Lower lobe of right lung (tissue), 2 donors: Measurements from ENCODE around the gene STS. TPM values are rescaled to one million over a fixed set of nuclear protein-coding genes. Genes with fewer than 3 reads are reported as not detected.

Experiments used
- ATAC-seq, 2 donors: fragments of 200-7000 bp; cut with Tn5 transposase; one replicate each; pipeline ENCODE4 v1.9.1; 2020 to 2022; ENCODE audit warnings: mild to moderate bottlenecking in 2 of 2, moderate library complexity in 2 of 2
- DNase-seq: peaks from one replicate; pipeline ENCODE4 v3.0.0-alpha.2; 2020
- H3K27ac ChIP-seq: fragments of 200-600 bp; one replicate; pipeline ENCODE4 v1.8.0; 2022
- H3K27me3 ChIP-seq: fragments of 200-600 bp; one replicate; pipeline ENCODE4 v1.8.0; 2022; ENCODE audit warnings: low read depth
- H3K36me3 ChIP-seq: fragments of 200-600 bp; one replicate; pipeline ENCODE4 v1.8.0; 2022; ENCODE audit warnings: mild to moderate bottlenecking
- H3K4me1 ChIP-seq: fragments of 200-600 bp; one replicate; pipeline ENCODE4 v1.8.0; 2022
- H3K4me3 ChIP-seq: fragments of 200-600 bp; one replicate; pipeline ENCODE4 v1.8.0; 2022; ENCODE audit warnings: mild to moderate bottlenecking
- H3K9me3 ChIP-seq: fragments of 200-600 bp; one replicate; pipeline ENCODE4 v1.8.0; 2022
- intact Hi-C: fragments of 100-400 bp; cut with DNase I; formaldehyde crosslinking; loops from one replicate; pipeline ENCODE4 v1.11.0; 2022
- total RNA-seq: library from RNA; stranded (reverse); fragmentation: NEBNext Ultra II Directional; extraction: Animal tissue kit (Norgen Biotek cat#: 25700); gene quantifications from one replicate; pipeline ENCODE4 v1.2.1, GENCODE V29; 2021
- TF ChIP-seq, protein P1 (sequence below): fragments of 200-600 bp; IDR thresholded peaks from one replicate; pipeline ENCODE4 v1.8.0; 2022; ENCODE audit warnings: antibody characterized with exemption, mild to moderate bottlenecking
- donor health status: DM: no; HTN: yes; CAD: no; lungs with severe emphysema.

The STS gene
- total RNA-seq, 1 donor from 2014 or later = 9.7 TPM

GRCh38 chrX:7155163-7155562 is 7.7 kb downstream of the STS start:
- H3K36me3 ChIP-seq = no peaks in the 10 kb centered on the region
- no peak overlapping the region for H3K27ac ChIP-seq
- no peak for ATAC-seq
- no peaks in the 10 kb centered on the region for H3K27me3 ChIP-seq
- TF ChIP-seq, protein P1, sequence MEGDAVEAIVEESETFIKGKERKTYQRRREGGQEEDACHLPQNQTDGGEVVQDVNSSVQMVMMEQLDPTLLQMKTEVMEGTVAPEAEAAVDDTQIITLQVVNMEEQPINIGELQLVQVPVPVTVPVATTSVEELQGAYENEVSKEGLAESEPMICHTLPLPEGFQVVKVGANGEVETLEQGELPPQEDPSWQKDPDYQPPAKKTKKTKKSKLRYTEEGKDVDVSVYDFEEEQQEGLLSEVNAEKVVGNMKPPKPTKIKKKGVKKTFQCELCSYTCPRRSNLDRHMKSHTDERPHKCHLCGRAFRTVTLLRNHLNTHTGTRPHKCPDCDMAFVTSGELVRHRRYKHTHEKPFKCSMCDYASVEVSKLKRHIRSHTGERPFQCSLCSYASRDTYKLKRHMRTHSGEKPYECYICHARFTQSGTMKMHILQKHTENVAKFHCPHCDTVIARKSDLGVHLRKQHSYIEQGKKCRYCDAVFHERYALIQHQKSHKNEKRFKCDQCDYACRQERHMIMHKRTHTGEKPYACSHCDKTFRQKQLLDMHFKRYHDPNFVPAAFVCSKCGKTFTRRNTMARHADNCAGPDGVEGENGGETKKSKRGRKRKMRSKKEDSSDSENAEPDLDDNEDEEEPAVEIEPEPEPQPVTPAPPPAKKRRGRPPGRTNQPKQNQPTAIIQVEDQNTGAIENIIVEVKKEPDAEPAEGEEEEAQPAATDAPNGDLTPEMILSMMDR = no peak
- no peak overlapping the region for H3K4me3 ChIP-seq
- intact Hi-C loops = no loop called here
- H3K4me1 ChIP-seq = no peaks in the 10 kb centered on the region
- H3K9me3 ChIP-seq = no peaks in the 10 kb centered on the region
- no peak for DNase-seq

DNA sequence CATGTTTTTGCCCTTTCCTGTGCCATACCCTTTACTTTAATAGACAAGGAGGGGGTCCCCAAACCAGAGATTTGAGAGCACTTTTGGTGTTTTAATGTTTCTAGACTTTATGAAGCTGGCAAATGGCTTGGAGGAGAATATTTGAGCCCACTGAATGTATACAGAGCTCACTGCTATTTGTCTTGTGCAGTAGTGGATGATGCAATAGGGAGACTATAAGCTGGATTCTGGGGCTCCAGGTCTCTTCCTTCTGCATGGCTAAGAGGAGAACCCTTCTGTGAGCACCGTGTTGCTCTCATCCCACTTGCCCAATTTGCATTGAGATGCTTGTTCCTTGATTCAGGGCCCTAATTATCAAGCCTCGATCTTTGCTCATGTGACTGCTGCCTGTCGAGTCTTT is 9.4 kb downstream of the STS start:
- intact Hi-C loops = no loop called here
- Histone ChIP-seq H3K27ac (no peak overlapping the region), H3K9me3 (no peaks in the 10 kb centered on the region), H3K27me3 (no peaks in the 10 kb centered on the region), H3K4me3 (no peak overlapping the region), H3K4me1 (no peaks in the 10 kb centered on the region), H3K36me3 (no peaks in the 10 kb centered on the region)
- TF ChIP-seq, protein P1 = no peak
- no peak for DNase-seq
- no peak for ATAC-seq

GRCh38 chrX:7158468-7158990 is 11.0 kb downstream of the STS start:
- intact Hi-C loops = no loop called here
- no peak for ATAC-seq
- TF ChIP-seq, protein P1 = no peak
- no peak overlapping the region for H3K4me3 ChIP-seq
- H3K4me1 ChIP-seq = no peaks in the 10 kb centered on the region
- no peak for DNase-seq
- H3K27ac ChIP-seq = no peak overlapping the region
- no peaks in the 10 kb centered on the region for H3K36me3 ChIP-seq
- H3K9me3 ChIP-seq = no peaks in the 10 kb centered on the region
- no peaks in the 10 kb centered on the region for H3K27me3 ChIP-seq

- H3K4me1 ChIP-seq = no peaks in the 10 kb centered on the region
- intact Hi-C loops = no loop called here
- DNase-seq = no peak
- TF ChIP-seq, protein P1 = no peak
- no peak overlapping the region for H3K27ac ChIP-seq
- no peak overlapping the region for H3K4me3 ChIP-seq
- H3K9me3 ChIP-seq = no peaks in the 10 kb centered on the region
- H3K36me3 ChIP-seq = no peaks in the 10 kb centered on the region
- H3K27me3 ChIP-seq = no peaks in the 10 kb centered on the region
- ATAC-seq = peak; percentile 64 to 72
Measured at GRCh38 chrX:7159149-7159861, 11.8 kb downstream of the STS start.

- intact Hi-C loops = no loop called here
- H3K4me1 ChIP-seq = no peaks in the 10 kb centered on the region
- DNase-seq (no peak), ATAC-seq (no peak)
- TF ChIP-seq, protein P1 = no peak
- no peak overlapping the region for H3K4me3 ChIP-seq
- H3K27me3 ChIP-seq = no peaks in the 10 kb centered on the region
- H3K36me3 ChIP-seq = no peaks in the 10 kb centered on the region
- H3K27ac ChIP-seq = no peak overlapping the region
- H3K9me3 ChIP-seq = no peaks in the 10 kb centered on the region
Measured at GRCh38 chrX:7163146-7163677, 15.7 kb downstream of the STS start.
